Femur (tissue), 1 donor: Measurements from ENCODE around the gene EEF2.
A peak's percentile ranks its signal among the peaks of the same experiment; 100 is the strongest.

Source experiments
- DNase-seq: peaks from one replicate; pipeline ENCODE4 v3.0.0-alpha.2; 2017

EEF2 gene

GRCh38 chr19:3983936-3984583 lies 1.2 kb downstream of the EEF2 start:
- DNase-seq = no peak

GRCh38 chr19:3983542-3983914 lies 1.7 kb downstream of the EEF2 start:
- no peak for DNase-seq

- peak; percentile 24 for DNase-seq
Measured at GRCh38 chr19:3982701-3983541, 2.3 kb downstream of the EEF2 start.

GRCh38 chr19:3981736-3982681 lies 3.3 kb downstream of the EEF2 start:
- peak; percentile 32 for DNase-seq

- no peak for DNase-seq
Measured at GRCh38 chr19:3981373-3981735, 3.9 kb downstream of the EEF2 start.

- DNase-seq = peak; percentile 13
Measured at GRCh38 chr19:3980353-3981251, 4.7 kb downstream of the EEF2 start.

GRCh38 chr19:3979674-3980352 lies 5.5 kb downstream of the EEF2 start:
- DNase-seq = no peak

GRCh38 chr19:3979289-3979673 lies 6.0 kb downstream of the EEF2 start:
- DNase-seq = peak; percentile 21

GRCh38 chr19:3978145-3978544 lies 7.1 kb downstream of the EEF2 start:
- DNase-seq = peak; percentile 16

GRCh38 chr19:3977242-3978143 lies 7.8 kb downstream of the EEF2 start:
- peak; percentile 24 for DNase-seq

GRCh38 chr19:3976495-3977241 lies 8.6 kb downstream of the EEF2 start:
- DNase-seq = peak; percentile 24

- peak; percentile 16 for DNase-seq
Measured at GRCh38 chr19:3975637-3976087, 9.6 kb downstream of the EEF2 start.

- peak; percentile 15 for DNase-seq
Measured at GRCh38 chr19:3975144-3975543, 10.1 kb downstream of the EEF2 start.

GRCh38 chr19:3970808-3971598 lies 14.3 kb downstream of the EEF2 start, which contains the start of gene DAPK3:
Gene DAPK3, minus strand, starts transcription at chr19:3971099. Its CDS starts 1,364 bp downstream, at chr19:3969735.
- DNase-seq = peak; percentile 99

GRCh38 chr19:3970313-3970807 lies 14.9 kb downstream of the EEF2 start:
- no peak for DNase-seq

- DNase-seq = peak; percentile 34
Measured at GRCh38 chr19:3969435-3970312, 15.6 kb downstream of the EEF2 start.
